HFF-Myc (cell line): ENCODE results near the gene S100A10.

ENCODE experiments used
- DNase-seq: peaks from one replicate; pipeline ENCODE4 v3.0.0-alpha.2; 2011; ENCODE audit warnings: low read depth; ENCODE audit errors: extremely low read depth
- H3K4me3 ChIP-seq: replicated peaks from 2 replicates; pipeline ENCODE4 v1.5.1; 2011; ENCODE audit warnings: low read depth, mild to moderate bottlenecking, control low read depth, low read length
- TF ChIP-seq, protein P1 (sequence below): IDR thresholded peaks from 2 replicates; pipeline ENCODE4 v1.5.1; 2012; ENCODE audit warnings: mild to moderate bottlenecking, low read depth, low read length, control low read depth; ENCODE audit errors: missing control alignments

S100A10 gene

DNA sequence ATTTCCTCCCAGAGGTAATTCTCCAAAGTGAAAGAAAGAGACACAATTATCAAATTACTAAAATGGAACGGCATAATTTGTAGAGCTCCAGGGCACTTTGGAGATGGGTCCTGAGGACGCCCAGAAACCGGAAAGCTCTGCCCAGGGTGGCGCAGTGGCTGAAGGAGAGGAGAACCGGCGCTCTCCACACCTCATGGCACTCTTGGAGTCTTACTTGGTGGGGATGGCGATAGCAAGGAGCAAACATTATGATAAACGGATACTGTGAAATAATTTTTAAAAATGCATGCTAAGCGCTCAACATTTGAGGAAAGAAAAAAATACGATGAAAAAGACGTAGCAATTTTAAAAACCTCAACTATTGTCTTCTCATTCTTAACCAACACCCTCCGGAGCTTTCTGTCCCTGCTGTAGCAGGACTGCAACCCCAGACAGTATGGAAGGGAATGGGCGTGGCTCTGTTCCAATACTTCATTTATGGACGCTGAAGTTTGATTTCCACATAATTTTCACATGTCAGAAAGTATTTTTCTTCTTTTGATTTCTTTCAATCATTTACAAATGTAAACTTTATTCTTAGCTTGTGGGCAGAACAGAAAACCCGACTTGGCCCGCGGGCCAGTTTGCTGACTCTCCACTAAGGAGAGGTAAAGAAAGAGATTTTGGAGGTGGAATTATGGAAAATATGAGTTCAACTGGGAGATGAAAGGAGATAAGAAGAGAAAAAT, 42.0 kb upstream of the S100A10 start:
- no peak for DNase-seq
- TF ChIP-seq, protein P1, sequence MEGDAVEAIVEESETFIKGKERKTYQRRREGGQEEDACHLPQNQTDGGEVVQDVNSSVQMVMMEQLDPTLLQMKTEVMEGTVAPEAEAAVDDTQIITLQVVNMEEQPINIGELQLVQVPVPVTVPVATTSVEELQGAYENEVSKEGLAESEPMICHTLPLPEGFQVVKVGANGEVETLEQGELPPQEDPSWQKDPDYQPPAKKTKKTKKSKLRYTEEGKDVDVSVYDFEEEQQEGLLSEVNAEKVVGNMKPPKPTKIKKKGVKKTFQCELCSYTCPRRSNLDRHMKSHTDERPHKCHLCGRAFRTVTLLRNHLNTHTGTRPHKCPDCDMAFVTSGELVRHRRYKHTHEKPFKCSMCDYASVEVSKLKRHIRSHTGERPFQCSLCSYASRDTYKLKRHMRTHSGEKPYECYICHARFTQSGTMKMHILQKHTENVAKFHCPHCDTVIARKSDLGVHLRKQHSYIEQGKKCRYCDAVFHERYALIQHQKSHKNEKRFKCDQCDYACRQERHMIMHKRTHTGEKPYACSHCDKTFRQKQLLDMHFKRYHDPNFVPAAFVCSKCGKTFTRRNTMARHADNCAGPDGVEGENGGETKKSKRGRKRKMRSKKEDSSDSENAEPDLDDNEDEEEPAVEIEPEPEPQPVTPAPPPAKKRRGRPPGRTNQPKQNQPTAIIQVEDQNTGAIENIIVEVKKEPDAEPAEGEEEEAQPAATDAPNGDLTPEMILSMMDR, result no peak
- peak overlapping the region; percentile 76 for H3K4me3 ChIP-seq

DNA sequence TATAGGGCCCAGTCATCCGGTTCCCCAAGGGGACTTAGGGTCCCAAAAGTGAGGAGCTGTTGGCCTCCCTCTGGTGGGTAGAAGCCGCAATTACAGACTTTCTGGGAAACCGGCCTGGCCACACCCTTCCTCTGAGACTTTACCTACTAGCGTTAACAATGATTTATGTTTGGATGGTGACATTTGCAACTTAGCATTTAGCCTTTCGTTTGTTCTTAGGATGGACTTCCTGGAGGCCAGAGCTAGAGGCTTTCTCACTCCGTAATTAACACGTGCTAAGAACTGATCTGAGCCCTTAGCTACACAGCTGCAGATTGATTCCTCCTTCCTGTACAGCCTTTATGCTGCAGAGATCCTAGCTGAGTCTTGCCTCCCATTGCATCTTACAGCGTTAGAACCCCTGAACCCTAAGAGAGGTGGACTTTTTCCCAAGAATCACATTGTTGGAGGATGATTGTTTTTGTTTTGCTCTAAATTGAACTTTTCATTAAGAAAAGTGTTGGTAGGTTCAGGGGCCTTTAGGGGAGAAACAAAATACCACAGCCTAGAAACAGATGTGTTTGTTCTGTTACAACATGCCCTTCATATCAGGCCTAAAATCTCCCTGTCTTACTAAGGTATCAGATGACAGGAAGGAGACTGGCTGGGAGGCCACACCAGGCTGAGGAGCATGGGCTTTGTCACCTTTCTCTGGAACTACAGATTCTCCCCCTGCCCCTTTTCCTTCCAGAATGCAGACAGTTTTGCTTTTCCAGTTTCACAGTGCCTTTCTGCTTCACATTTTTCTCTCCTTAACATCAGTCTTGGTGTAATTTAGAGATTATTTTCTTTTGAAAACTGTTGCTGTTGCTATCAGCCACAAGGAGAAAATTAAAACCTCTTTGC, 41.2 kb upstream of the S100A10 start:
- DNase-seq, result peak; percentile 68
- peak overlapping the region; percentile 76 for H3K4me3 ChIP-seq
- TF ChIP-seq, protein P1, result peak; percentile 74

- TF ChIP-seq, protein P1, result no peak
- peak overlapping the region; percentile 76 for H3K4me3 ChIP-seq
- no peak for DNase-seq
Measured at GRCh38 chr1:152034324-152034653, 40.6 kb upstream of the S100A10 start.

- TF ChIP-seq, protein P1, result no peak
- H3K4me3 ChIP-seq, result no peak overlapping the region
- no peak for DNase-seq
Measured at GRCh38 chr1:152029929-152030211, 36.2 kb upstream of the S100A10 start.

- TF ChIP-seq, protein P1, result no peak
- no peak overlapping the region for H3K4me3 ChIP-seq
- DNase-seq, result no peak
Measured at GRCh38 chr1:152029144-152029928, 35.7 kb upstream of the S100A10 start.

DNA sequence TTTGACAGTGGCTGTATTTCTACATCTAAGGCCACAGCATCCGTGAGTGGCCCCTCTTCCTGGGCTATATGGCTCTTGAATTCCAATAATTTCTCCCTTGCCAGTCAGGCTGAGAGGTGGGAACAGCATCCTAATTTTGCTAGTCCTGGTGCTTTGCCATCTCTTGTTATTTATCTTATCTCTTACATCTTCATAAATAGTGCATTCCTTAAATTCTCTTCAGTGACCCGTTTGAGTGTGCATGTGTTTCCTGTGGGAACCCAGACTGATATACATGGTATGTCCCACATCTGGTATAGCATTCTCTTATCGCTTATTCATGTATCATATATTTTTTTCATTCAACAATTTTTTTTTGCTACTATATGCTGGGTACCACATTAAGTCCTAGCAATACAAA, 33.2 kb upstream of the S100A10 start:
- DNase-seq, result no peak
- H3K4me3 ChIP-seq, result no peak overlapping the region
- TF ChIP-seq, protein P1, result no peak
